HS-5 (cell line): Measurements from ENCODE around the gene UBAC2.
"Not testable (repeated sequence)": the region's sequence is repeated elsewhere in the genome, so short reads cannot be mapped to it uniquely, and the experiment has no call there.

Source experiments
- DNase-seq: peaks from one replicate; pipeline ENCODE4 v3.0.0-alpha.2; 2012; ENCODE audit warnings: low read depth

The UBAC2 gene

DNA sequence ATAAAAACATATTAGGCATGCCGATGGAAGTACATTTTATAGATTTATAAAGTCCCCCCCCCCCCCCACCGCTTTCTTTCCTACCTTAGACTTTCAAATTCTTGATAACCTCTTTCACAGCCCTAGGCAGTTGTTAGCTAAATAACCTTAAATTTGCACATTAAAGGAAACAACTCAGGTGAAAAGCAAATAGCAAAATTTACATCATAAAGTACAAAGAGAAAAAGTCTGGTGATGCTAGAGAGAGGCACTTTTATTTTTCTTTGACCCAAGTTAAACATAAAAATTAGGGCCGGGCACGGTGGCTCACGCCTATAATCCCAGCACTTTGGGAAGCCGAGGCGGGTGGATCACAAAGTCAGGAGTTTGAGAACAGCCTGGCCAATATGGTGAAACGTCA lies 15.0 kb upstream of the UBAC2 start:
- no peak for DNase-seq

DNA sequence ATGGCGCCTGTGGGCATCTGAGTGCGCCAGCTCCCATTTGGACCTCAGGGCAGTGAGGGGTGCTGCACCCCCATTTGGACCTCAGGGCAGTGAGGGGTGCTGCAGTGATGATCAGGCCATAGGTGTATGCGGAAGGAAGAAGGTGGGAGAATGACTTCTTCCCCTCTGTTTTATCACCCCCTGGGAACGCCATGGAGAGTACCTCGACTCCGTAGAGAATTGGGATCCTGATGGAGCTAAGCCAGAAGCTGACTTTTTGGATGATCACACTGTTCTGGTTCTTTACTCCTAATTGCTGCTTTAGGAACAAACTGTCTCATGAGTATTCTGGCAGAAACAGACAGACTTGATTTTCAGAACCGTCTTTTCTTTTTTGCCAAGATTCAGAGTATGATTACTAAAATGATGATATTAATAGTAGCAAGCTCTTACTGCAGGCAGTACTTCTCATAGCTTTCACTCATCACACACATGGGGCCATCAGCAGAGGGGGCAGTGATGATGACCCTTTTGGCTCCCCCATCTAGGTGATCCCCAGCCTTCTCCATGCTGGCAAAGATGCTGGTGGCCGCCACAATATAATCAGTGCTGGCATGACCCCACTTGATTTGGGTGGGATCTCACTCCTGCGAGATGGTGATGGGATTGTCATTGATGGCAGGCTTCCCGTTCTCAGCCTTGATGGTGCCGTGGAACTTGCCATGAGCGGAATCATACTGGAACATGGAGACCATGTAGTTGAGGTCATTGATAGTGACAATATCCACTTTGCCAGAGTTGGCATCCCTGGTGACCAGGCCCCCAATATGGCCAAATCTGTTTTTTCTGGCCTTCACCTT lies 10.3 kb upstream of the UBAC2 start:
- no peak for DNase-seq

GRCh38 chr13:99191336-99191899 lies 9.2 kb upstream of the UBAC2 start:
- DNase-seq: no peak

DNA sequence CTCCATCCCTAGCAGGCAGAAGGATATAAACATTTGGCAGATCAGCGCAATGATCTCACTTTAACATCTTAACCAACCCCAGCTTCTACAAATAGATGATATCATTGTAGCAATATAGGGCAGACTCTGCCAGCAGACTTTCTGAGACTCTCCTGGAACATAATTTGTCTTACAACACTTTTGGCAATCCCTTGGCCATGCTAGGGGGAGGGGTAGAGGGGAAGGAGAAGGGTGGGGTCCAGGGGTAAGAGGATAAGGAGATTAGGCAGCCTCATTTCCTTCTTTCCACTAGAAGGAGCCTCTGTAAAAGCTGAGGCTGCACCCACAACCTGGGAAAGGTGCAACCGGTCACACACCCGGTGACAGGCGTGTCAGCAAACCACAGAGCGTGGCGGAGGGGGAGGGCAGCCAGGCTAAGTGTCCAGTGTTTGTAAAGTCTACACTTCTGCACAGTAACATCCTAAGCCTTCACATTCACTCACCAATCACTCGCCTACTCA lies 8.7 kb upstream of the UBAC2 start:
- no peak for DNase-seq

DNA sequence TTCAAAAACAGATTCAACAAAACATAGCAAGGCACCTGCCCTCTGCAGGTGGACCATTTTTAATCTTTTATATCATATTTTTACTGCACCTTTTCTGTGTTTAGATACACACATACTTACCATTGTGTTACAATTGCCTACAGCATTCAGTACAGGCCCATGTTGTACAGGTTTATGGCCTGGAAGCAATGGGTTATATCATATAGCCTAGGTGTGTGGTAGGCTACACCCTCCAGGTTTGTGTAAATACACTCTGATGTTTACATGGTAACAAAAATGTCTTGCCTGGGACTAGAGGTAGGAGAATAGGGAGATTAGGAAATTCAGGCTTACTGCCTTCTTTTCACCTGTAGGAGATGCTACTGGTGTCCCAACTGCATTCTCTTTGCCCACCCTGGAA lies 8.2 kb upstream of the UBAC2 start:
- DNase-seq: no peak

DNA sequence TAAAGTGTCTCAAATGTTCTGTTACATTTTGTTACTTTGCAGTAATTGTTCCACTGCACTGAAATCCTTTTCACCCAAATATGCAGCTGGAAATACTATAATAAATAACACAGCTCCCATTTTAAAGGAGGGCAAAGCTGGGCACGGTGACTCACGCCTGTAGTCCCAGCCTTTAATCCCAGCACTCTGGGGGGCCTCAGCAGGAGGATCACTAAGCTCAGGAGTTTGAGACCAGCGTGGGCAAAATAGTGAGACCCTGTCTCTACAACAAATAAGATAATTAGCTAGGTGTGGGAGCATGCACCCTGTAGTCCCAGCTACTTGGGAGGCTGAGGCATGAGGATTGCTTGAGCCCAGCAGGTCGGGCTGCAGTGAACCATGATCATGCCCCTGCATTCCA lies 7.5 kb upstream of the UBAC2 start:
- DNase-seq: no peak

GRCh38 chr13:99196466-99197116 lies 4.1 kb upstream of the UBAC2 start:
- no peak for DNase-seq

GRCh38 chr13:99197117-99197651 lies 3.5 kb upstream of the UBAC2 start:
- DNase-seq: no peak

- no peak for DNase-seq
Observed at GRCh38 chr13:99199541-99200431, 868 bp upstream of the UBAC2 start.

- no peak for DNase-seq
Observed at GRCh38 chr13:99203601-99204579, 3.2 kb downstream of the UBAC2 start.

- no peak for DNase-seq
Observed at GRCh38 chr13:99205621-99206220, 5.1 kb downstream of the UBAC2 start.

DNA sequence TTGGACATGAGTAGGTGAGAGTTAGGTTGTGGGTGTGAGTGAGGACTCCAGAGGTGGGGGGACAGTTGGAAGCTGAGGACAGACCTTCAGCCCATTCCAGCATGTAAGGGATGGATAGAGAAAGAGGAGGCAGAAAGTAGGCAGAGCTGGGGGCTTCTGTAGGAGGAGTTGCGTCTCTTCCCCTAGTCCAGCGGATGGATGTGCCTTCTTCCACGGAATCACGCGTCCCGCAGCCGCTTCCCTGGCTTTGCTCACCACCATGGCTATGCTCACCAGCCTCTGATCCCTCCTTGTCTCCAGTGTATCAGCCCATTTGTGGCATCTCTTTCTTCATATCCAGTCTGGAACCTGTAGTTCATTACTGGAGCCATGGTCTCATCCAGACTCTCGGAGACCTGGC lies 5.6 kb downstream of the UBAC2 start:
- DNase-seq: no peak

- no peak for DNase-seq
Observed at GRCh38 chr13:99206873-99207272, 6.2 kb downstream of the UBAC2 start.

GRCh38 chr13:99207511-99207910 lies 6.9 kb downstream of the UBAC2 start:
- DNase-seq: no peak

DNA sequence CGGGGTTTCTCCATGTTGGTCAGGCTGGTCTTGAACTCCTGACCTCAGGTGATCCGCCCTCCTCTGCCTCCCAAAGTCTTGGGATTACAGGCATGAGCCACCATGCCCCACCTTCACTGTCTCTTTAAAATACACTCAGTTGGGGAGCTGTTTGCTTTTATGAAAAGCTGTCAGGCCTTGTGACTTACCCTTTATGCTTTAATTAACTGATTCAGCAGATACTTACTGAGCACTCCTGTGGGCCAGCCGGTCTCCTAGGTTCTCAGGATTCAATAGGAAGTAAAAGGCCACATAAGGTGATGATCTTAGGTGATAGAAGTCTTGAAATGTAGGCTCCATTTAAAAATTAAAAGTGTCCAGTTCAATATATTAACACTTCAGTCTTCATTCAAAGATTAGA lies 7.5 kb downstream of the UBAC2 start:
- DNase-seq: no peak

DNA sequence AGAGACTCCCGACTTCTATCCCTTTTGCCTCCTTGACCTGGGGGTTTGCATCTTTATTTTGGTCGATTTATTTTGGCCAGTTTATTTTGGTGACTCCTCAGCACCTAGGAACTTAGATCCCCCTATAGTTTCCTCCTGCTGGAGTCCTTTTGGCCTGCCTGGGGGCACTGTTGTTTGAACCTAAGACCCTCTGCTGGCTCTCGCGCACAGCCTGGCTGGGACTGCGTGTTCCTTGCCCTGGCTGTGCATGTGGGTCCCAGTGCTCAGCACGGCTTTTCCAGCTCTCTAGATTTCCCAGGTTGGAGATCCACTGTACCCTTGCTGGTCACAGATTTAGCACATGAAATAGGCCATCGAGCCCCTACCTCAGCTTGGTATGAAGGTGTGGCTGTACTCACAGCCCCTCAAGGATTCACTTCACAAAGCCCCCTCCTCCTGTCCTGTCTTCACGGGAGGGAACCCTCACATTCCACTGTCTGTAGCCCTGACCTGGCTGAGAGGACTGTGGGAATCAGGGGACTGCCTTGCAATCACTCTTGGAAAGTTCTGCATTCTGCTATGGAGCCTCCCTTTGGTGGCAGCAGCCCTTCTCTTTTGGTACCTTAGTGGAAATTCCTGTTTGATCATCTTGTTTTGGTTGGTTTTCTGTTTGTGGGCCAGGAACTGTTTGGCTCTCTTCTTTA lies 8.3 kb downstream of the UBAC2 start:
- DNase-seq: no peak

- not testable (repeated sequence) for DNase-seq
Observed at GRCh38 chr13:99210627-99211026, 10.0 kb downstream of the UBAC2 start.

DNA sequence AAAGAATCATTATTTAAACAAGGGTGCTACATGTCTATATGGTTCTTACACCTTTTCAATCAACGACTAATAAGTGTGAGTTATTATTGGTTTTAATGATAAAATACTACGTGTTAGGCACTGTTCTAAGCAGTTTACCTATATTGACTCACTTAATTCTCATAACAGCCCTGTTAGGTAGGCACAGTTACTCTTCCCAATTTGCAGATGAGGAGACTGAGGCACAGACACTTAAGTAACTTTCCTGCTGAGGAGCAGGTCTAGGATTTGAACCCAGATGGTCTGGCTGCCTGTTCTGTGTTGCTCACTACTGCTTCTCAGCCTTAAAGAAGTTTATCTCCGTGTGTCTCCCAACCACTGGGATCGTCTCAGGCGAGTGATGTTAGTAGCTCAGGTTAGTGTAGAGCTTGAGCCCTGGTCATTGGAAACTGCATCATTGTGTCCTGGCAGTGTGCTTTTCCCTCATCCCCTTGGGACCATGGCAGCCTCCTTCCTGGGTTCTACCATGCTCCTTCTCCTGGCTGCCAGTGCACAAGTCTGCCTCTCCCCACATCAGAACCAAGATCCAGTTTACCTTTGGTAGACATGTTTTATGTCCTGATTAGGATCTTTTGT lies 10.9 kb downstream of the UBAC2 start:
- no peak for DNase-seq

DNA sequence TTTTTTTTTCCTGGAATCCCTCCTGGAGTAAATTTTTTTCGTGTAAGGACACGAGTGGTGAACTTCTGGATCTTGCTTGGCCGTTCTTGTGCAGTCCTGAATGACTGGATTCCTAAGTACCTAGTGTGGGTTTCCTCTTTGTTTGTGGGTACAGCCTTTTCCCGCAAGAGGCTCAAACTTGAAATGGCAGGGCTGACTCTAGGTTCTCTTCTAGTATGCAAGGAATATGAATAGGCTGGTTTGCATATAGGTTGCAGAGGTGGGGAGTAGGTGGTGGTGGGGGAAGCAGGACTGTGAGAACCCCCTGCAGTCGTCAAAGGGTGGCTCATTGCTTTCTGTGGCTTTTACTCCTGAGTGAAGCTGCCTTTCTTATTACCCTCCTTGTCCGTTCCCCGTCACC lies 13.6 kb downstream of the UBAC2 start:
- no peak for DNase-seq
